Hepatocyte (in vitro differentiated cells): ENCODE data around the gene ZNF692. TPM values are rescaled to one million over a fixed set of nuclear protein-coding genes. Genes with fewer than 3 reads are reported as not detected.

Experiments used
- DNase-seq: peaks from one replicate; pipeline ENCODE4 v3.0.0-alpha.2; 2016; ENCODE audit warnings: low spot score
- H2AFZ ChIP-seq: fragments of 200-600 bp; sonication (generic); 2 replicates; pipeline ENCODE4 v1.6.0; 2016; ENCODE audit warnings: antibody characterized with exemption, mild to moderate bottlenecking
- H3K27ac ChIP-seq: fragments of 200-600 bp; sonication (generic); 2 replicates; pipeline ENCODE4 v1.5.1; 2016; ENCODE audit warnings: mild to moderate bottlenecking
- H3K27me3 ChIP-seq: fragments of 200-600 bp; sonication (generic); 2 replicates; pipeline ENCODE4 v1.6.1; 2016
- H3K36me3 ChIP-seq: fragments of 200-600 bp; sonication (generic); replicated peaks from 2 replicates; pipeline ENCODE4 v1.5.1; 2016; ENCODE audit warnings: low read depth; ENCODE audit not compliant: insufficient read depth
- H3K4me1 ChIP-seq: fragments of 200-600 bp; sonication (generic); 2 replicates; pipeline ENCODE4 v1.5.1; 2016; ENCODE audit warnings: mild to moderate bottlenecking, moderate library complexity; ENCODE audit not compliant: insufficient read depth
- H3K4me2 ChIP-seq: fragments of 200-600 bp; sonication (generic); 2 replicates; pipeline ENCODE4 v1.6.0; 2016
- H3K4me3 ChIP-seq: fragments of 200-600 bp; sonication (generic); 2 replicates; pipeline ENCODE4 v1.5.1; 2016; ENCODE audit warnings: mild to moderate bottlenecking
- H3K79me2 ChIP-seq: fragments of 200-600 bp; sonication (generic); 2 replicates; pipeline ENCODE4 v1.6.0; 2017; ENCODE audit warnings: mild to moderate bottlenecking
- H3K9me2 ChIP-seq: fragments of 200-600 bp; sonication (generic); replicated peaks from 2 replicates; pipeline ENCODE4 v1.6.0; 2017; ENCODE audit warnings: mild to moderate bottlenecking; ENCODE audit not compliant: insufficient read depth
- H3K9me3 ChIP-seq: fragments of 200-600 bp; sonication (generic); 2 replicates; pipeline ENCODE4 v1.5.1; 2016; ENCODE audit warnings: low read depth, mild to moderate bottlenecking
- H4K20me1 ChIP-seq: fragments of 200-600 bp; sonication (generic); 2 replicates; pipeline ENCODE4 v1.6.0; 2016; ENCODE audit warnings: mild to moderate bottlenecking; ENCODE audit not compliant: insufficient read depth, poor library complexity, severe bottlenecking
- CTCF ChIP-seq: fragments of 200-600 bp; sonication (generic); IDR thresholded peaks from 2 replicates; pipeline ENCODE4 v1.5.1; 2016; ENCODE audit warnings: antibody characterized with exemption, mild to moderate bottlenecking; ENCODE audit not compliant: poor library complexity
- EZH2 ChIP-seq: fragments of 200-600 bp; sonication (generic); IDR thresholded peaks from 2 replicates; pipeline ENCODE4 v1.6.1; 2016; ENCODE audit warnings: antibody characterized with exemption, mild to moderate bottlenecking, borderline replicate concordance
- EZH2phosphoT487 ChIP-seq: fragments of 200-600 bp; sonication (generic); IDR thresholded peaks from one replicate; pipeline ENCODE4 v1.6.1; 2018; ENCODE audit warnings: antibody characterized with exemption, mild to moderate bottlenecking, low read depth, moderate library complexity; ENCODE audit not compliant: unreplicated experiment, severe bottlenecking
- WGBS: methylation state at CpG from one replicate; pipeline ENCODE4 v1.1.6; 2016; ENCODE audit warnings: low lambda C conversion rate; ENCODE audit errors: missing lambda C conversion rate; 5-methylcytosine and 5-hydroxymethylcytosine counted together
- polyA plus RNA-seq: library from polyadenylated mRNA; unstranded; fragments of >200 nt; fragmentation: Nextera tagmentation; extraction: Ambion mirVana; gene quantifications from 2 replicates; pipeline ENCODE4 v1.2.1, GENCODE V29; 2016
- total RNA-seq: library from RNA; depleted of rRNA; stranded (reverse); fragments of >200 nt; gene quantifications from 2 replicates; pipeline ENCODE4 v1.2.3, GENCODE V29; 2014

ZNF692 gene
- total and polyA plus RNA-seq, 2 experiments from 2014 or later: 42.1 to 60.8 TPM

GRCh38 chr1:248847181-248847955 lies 11.5 kb downstream of the ZNF692 start:
- no peak for TF ChIP-seq EZH2phosphoT487
- TF ChIP-seq EZH2: no peak
- TF ChIP-seq CTCF: no peak
- Histone ChIP-seq H3K4me2 (no peak overlapping the region), H3K27ac (no peak overlapping the region), H2AFZ (no peak overlapping the region), H4K20me1 (peaks cover 5% of the 10 kb centered on the region), H3K9me2 (no peaks in the 10 kb centered on the region), H3K36me3 (no peaks in the 10 kb centered on the region), H3K9me3 (no peaks in the 10 kb centered on the region), H3K79me2 (peaks cover 19% of the 10 kb centered on the region), H3K4me1 (no peaks in the 10 kb centered on the region), H3K4me3 (no peak overlapping the region), H3K27me3 (no peaks in the 10 kb centered on the region)
- DNase-seq: no peak
- 99% methylated on average over 54 of the region's 76 CpGs for WGBS

- Histone ChIP-seq H3K27ac (no peak overlapping the region), H2AFZ (no peak overlapping the region), H3K27me3 (no peaks in the 10 kb centered on the region), H3K4me1 (peaks cover 6% of the 10 kb centered on the region), H3K4me2 (no peak overlapping the region), H4K20me1 (peaks cover 10% of the 10 kb centered on the region), H3K36me3 (no peaks in the 10 kb centered on the region), H3K9me2 (no peaks in the 10 kb centered on the region), H3K79me2 (peaks cover 45% of the 10 kb centered on the region), H3K9me3 (no peaks in the 10 kb centered on the region), H3K4me3 (no peak overlapping the region)
- 97% methylated on average over 8 of the region's 8 CpGs for WGBS
- TF ChIP-seq EZH2: no peak
- DNase-seq: no peak
Measured at GRCh38 chr1:248844526-248844925, 14.4 kb downstream of the ZNF692 start.

GRCh38 chr1:248843687-248844086 lies 15.2 kb downstream of the ZNF692 start:
- no peak for TF ChIP-seq CTCF
- TF ChIP-seq EZH2: no peak
- TF ChIP-seq EZH2phosphoT487: no peak
- Histone ChIP-seq H2AFZ (no peak overlapping the region), H3K4me2 (no peak overlapping the region), H3K27me3 (no peaks in the 10 kb centered on the region), H3K4me3 (no peak overlapping the region), H3K36me3 (no peaks in the 10 kb centered on the region), H3K27ac (no peak overlapping the region), H4K20me1 (peaks cover 10% of the 10 kb centered on the region), H3K79me2 (peaks cover 49% of the 10 kb centered on the region), H3K4me1 (peaks cover 9% of the 10 kb centered on the region), H3K9me2 (no peaks in the 10 kb centered on the region), H3K9me3 (no peaks in the 10 kb centered on the region)
- WGBS: 91% methylated on average over 3 of the region's 3 CpGs
- DNase-seq: no peak

GRCh38 chr1:248842781-248843331 lies 16.0 kb downstream of the ZNF692 start:
- no peak overlapping the region for H2AFZ ChIP-seq
- H4K20me1 ChIP-seq: peaks cover 10% of the 10 kb centered on the region
- DNase-seq: no peak
- H3K4me2 ChIP-seq: no peak overlapping the region
- no peaks in the 10 kb centered on the region for H3K9me3 ChIP-seq
- peaks cover 9% of the 10 kb centered on the region for H3K4me1 ChIP-seq
- H3K4me3 ChIP-seq: no peak overlapping the region
- no peak for TF ChIP-seq EZH2
- no peak for TF ChIP-seq CTCF
- TF ChIP-seq EZH2phosphoT487: no peak
- 92% methylated on average over 8 of the region's 8 CpGs for WGBS
- no peaks in the 10 kb centered on the region for H3K27me3 ChIP-seq
- no peak overlapping the region for H3K27ac ChIP-seq
- no peaks in the 10 kb centered on the region for H3K9me2 ChIP-seq
- H3K79me2 ChIP-seq: peaks cover 49% of the 10 kb centered on the region
- H3K36me3 ChIP-seq: no peaks in the 10 kb centered on the region
